Measurements from ENCODE around the gene OSMR.
"Not testable (repeated sequence)": the region's sequence is repeated elsewhere in the genome, so short reads cannot be mapped to it uniquely, and the experiment has no call there.

OSMR gene

DNA sequence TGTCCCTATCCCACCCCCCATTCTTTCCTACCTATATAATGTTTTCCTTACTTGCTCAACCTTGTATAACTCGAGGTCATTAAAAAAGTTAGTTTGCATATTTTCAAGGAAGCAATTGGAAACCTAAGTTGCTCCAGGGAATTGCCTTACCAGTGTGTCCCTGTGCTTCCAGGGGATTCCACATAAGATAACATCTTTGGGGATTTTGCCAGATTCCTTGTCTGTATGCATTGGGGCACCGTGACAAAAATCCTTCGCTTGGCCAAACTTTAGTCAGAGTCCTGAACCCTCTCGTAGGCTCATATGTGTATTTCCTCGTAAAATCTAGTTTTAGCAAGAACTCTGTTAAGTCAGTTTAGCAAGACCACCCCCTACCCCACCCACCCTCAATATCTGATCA is 14.7 kb upstream of the OSMR start:
- DNase-seq: no peak

DNA sequence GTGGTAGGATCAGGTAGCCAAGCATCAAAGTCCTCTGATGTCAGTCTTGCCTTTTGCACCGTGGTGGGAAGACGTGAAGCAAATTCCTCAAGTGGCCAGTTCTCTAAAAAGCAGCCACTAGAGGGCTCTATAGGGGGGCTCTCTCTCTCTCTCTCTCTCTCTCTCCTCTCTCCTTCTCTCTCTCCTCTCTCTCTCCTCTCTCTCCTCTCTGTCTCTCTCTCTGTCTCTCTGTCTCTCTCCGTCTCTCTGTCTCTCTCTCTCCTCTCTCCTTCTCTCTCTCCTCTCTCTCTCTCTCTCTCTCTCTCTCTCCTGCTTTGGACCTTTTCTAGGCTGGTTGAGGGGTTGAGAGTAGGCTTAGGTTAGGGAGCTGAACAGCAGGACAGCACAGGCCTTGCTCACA is 13.9 kb upstream of the OSMR start:
- DNase-seq: peak in 1 of 5 donors; percentile 32

DNA sequence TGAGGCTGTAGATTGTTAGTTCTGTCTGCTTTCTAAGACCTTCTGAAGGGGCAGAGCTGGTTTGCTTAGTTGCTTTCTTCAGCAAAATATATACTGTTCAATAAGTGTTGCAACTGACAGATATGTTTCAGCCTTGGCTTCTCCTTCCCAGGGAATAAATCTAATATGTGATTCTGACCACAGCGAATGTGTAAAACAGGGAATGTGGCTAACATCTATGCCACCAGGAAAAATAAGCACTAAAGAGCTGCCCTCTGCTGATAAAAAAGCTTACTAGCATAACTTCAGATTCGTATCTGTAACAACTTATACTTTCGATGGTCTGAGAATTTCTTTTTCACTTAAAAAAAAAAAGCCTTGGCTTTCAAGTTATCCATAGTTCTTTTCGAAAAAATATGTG is 13.0 kb upstream of the OSMR start:
- DNase-seq: no peak

DNA sequence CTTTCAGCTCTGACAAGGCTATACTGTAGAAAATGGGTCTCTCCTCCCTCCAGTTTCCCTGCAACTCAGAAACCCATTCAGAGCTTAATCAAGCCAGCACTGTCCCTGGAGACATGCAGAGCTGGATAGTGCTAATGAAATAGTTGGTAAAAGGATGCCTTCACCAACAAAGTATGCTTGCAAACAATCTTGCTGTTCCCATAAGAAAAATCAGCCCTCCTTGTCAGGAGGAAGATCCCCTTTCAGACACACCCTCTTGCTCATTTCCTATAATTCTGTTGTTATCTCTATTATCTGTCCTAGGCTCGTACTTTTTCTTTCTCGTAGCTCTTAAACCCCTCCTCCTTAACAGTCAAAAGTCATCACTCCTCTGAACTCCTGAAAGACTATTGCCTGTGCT is 9.9 kb upstream of the OSMR start:
- DNase-seq: no peak

DNA sequence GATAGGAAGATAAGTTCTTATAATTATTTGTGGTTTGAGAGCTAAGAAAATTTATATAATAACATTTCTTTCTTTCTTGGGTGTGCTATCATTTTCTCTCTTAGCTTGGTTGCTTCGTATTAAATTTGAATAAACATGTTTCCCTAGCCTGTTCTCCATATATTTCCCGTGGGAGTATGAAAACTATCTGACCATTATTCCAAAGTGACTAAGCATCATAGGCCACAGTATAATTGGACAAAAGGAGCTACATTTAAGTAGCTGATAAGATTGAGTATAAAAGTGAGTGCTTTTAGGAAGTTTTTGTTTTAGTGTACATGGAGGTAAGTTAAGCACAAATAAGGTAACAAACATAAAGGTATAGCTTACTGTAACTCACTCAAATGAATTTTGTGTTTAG is 8.4 kb upstream of the OSMR start:
- no peak for DNase-seq

DNA sequence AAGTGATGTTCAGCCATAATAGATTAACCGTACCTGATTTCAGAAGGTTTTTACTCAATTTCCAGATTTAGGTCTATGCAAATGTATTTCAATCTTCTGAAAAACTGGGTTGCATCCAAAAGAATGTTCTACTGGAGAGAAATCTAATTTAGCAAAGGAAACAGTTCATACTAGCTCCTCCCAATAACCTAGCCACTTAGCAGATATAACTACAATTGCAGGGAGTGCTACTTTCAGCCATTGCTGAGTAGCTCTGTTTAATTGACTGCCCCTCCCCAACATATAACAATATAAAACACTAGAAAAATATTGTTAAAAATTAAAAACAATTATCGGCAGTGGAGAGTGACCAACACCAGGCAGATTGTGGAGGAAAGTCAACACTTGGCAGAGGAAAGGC is 7.9 kb upstream of the OSMR start:
- DNase-seq: no peak

DNA sequence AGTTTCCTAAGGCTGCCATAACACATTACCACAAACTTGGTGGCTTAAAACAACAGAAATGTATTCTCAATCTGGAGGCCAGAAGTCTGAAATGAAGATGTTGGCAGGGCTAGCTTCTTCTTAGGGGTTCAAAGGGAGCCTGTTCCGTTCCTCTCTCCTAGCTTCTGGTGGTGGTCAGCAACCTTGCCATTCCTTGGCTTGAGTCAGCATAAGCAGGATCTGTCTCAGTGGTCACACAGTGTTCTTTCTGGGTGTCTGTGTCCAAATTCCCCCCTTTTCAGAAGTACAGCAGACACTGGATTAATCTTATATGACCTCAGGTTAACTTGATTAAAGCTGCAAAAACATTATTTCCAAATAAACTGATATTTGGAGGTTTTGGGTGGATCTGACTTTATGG is 2.1 kb upstream of the OSMR start:
- DNase-seq: no peak

DNA sequence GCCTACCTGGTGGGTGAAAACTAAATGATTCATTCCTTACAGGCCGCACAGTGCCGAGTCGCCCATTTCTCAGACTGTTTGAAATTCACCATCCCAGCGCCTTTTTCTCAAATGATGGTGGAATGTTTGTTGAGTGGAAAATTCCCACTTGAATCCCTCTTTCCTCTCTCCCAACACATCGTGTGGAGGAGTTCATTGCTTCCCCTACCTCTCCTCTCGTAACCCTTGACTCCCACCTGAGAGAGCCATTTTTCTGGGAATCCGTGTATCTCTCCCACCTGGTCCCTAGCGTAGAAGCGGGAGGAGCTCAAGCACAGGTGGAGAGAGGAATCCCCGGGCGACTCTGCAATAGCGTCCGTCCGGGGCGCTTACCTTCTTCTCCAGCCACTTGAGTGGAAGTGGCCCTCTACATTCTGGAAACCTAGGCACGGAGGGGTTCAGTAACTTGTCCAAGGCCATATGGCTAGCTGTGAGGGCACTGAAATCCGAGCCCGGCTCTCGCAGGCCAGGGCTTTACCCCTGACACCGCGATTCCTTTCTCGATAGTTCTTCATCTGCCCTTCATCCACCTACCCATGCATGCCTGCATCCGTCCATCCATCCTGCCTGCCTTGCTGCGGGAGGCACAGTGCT is 683 bp downstream of the OSMR start:
- no peak for DNase-seq

DNA sequence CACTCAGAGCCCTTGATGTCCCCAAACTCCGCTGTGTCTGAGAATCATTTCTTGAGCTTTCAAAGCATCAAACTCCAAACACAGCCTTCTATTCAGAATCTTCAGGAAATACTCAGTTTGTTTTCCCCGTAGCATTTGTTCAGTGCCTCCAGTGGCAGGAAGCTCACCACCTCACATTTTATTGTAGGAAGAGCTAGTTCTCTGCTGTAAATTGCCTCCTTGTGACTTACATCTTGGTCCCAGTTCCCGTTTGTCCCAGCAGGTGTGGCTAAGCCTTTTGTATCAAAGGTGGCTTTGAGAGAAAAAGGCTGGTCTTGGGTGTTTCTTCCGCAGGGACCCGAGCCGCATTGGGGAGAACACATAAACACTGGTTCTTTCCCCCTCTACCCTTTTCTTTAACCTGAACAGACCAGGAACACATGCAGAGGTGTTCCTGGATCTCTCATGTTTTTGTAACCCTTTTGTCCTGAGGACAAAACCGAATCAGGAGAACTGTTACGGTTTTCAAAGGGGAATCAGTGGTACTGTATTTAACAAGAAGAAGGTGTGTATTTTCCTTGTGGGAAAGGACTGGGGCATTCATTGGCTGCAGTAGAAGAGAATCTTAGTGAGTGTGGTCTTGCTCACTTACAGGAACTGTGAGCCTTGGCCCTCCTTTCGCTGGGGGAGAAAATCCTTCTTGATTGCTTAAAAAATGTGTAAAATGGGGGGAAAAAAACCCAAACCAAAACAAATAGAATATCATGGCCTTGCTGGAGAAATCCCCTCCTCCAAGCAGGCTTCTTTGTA is 1.9 kb downstream of the OSMR start:
- DNase-seq: no peak

DNA sequence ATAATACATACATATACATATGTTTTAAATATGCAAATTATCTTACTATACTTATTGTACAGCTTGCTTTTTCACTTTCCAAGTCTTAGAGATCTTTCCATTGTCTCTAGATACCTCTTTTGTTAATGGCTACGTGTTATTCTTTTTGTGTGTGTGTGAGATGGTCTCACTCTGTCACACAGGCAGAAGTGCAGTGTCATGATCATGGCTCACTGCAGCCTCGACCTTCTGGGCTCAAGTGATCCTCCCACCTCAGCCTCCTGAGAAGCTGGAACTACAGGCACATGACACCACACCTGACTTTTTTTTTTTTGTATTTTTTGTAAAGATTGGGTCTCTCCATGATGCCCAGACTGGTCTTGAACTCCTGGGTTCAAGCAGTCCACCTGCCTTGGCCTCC is 2.8 kb downstream of the OSMR start:
- no peak for DNase-seq

DNA sequence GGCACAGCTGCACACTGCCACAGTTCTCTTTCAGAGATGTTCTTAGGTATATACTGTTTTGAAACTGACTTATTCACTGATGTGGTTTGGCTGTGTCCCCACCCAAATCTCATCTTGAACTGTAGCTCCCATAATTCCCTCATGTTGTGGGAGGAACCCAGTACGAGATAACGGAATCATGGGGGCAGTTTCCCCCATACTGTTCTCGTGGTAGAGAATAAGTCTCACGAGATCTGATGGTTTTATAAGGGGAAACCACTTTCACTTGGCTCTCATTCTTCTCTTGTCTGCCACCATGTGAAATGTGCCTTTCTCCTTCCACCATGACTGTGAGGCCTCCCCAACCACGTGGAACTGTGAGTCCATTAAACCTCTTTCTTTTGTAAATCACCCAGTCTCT is 5.8 kb downstream of the OSMR start:
- DNase-seq: not testable (repeated sequence)

DNA sequence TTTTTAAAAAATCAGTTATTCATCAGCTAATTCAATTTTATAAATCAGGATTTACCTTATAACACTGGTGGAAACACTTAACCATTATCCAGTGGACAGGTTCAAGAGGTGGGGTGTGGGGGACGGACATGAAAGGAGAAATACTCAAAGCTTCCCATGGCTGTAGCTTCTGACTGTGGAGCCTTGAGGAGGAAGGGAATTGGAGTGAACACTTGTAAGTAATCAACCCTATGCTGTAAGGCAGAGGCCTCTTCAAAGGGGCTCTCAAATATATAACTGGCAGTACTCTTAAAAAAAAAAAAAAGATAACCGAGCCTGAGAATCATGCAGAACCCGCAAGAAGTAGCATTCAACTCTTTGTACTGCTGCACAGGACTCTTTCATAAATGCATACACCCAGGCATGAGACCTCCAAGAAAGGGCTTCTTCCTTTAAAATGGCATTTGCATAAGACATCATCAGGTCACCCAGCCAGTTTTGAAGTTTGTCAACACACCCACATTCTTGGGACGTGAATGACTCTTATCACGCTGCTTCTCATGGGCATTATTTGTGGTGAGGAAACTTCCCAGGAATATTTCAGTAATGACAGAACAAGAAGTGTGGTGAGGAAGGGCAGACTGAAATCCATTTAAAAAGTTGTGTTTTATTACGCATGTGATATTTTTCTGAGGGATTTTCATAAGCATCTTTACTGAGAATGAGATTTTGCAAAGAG is 8.1 kb downstream of the OSMR start:
- DNase-seq: no peak

DNA sequence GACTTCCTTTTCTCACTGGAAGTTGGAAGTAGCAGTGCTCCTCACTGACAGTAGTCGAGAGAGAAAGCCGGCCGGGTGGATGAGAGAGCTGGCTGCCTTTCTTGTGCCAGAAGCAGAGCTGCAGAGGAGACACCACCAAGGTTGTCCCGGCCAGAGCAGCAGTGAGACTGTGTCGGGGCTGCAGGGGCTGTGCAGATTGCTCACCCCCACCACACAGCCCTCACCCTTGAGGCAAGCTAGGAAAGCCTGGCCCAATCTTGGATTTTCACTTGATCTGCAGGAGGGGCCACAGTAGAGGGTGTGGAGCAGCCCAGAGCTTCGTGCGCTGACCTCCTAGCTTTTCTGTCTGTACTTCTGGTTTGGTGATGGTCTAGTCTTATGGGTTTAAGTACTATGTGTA is 9.1 kb downstream of the OSMR start:
- no peak for DNase-seq

DNA sequence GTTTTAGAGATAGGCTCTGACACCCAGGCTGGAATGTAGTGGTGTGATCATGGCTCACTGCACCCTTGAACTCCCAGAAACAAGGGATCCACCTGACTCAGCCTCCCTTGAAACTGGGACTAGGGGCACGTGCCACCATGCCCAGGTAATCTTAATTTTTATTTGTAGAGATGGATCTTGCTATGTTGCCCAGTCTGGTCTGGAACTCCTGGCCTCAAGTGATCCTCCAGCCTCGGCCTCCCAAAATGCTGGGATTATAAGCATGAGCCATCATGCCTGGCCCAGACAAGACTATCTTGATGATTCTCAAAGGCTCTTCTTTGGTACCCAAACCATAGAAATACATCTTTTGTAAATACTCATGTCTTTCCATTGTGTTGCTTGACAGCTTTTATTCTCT is 10.8 kb downstream of the OSMR start:
- no peak for DNase-seq

DNA sequence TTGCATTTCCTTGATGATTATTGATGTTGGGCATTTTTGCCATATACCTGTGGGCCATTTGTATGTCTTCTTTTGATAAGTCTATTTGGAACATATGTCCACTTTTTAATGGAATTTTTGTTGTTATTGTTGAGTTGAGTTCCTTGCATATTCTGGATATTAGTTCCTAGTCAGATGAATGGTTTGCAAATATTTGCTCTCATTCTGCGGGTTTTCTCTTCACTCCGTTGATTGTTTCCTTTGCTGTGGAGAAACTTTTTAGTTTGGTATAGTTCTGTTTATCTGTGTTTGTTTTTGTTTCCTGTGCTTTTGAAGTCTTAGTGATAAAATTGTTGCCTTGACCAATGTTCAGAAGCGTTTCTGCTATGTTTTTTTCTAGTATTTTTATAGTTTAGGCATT is 13.0 kb downstream of the OSMR start:
- DNase-seq: no peak

DNA sequence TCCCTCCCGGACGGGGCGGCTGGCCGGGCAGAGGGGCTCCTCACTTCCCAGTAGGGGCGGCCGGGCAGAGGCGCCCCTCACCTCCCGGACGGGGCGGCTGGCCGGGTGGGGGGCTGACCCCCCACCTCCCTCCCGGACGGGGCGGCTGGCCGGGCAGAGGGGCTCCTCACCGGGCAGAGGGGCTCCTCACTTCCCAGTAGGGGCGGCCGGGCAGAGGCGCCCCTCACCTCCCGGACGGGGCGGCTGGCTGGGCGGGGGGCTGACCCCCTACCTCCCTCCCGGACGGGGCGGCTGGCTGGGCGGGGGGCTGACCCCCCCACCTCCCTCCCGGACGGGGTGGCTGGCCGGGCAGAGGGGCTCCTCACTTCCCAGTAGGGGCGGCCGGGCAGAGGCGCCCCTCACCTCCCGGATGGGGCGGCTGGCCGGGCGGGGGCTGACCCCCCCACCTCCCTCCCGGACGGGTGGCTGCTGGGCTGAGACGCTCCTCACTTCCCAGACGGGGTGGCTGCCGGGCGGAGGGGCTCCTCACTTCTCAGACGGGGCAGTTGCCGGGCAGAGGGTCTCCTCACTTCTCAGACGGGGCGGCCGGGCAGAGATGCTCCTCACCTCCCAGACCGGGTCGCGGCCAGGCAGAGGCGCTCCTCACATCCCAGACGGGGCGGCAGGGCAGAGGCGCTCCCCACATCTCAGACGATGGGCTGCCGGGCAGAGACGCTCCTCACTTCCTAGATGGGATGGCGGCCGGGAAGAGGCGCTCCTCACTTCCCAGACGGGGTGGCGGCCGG is 16.4 kb downstream of the OSMR start:
- not testable (repeated sequence) for DNase-seq

DNA sequence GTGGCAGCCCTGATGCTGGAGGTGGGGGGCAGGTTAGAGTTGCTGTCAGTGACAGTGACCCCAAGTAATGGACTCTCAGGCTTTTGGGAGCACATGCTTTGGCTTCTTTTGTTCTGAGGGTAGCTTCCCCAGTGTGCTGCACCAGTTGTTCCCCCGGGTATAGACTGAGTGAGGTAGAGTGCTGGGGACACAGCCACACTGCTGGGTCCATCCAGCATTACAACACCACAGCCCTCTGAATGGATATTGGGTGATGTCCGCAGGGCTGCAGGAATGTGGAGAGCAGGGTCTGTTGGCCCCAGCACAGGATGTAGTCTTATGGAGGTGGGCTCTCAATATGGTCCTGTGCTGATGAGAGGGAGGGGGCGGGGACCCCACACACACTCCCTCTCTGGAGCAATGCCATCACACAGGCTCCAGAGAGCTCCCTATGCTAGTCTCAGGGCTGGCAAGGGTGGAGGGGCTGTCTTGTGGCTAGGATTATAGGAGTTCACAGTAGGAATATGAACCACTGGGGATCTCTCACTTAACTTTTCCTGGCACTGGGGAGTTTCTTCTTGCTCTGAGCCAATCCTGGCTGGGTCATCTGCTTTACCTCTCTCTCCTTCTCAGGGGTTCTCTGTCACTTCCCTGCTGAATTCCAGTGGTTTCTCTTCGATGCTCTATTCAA is 20.7 kb downstream of the OSMR start:
- DNase-seq: no peak

DNA sequence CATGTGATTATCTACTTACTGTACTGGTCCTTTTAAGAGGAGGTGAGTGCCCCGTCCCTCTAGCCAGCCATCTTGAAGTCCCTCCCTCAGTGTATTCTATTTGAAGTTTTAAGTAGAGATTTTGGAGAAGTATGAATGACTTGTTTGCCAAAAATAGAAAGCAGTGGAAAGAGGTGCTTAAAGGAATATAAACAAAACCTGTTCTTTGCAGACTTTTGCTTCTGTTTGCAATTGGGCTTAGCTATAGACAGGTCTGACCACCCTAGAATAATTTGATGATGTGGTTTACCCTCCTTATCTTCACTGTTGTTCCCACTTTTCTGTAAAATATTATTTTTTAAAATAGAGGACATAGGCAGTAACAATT is 21.2 kb downstream of the OSMR start:
- no peak for DNase-seq

DNA sequence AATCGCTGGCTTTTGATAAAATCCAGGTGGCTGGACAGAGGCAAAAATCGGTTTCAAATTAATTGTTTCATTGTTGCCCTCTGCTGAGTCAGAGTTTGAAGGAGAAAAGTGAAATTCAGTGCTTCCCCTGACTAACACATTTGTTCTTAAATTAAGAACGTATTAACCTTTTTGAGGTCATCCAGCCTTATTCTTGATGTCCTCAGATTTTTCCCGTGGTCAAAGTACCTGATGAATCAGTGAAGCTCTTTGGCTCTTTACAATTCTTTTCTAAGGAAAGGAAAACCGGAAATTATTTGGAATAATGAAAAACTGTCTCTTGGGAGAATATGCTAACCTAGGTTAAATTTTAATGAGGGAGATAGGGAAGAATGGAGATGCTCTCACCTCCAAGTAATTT is 21.6 kb downstream of the OSMR start:
- DNase-seq: no peak

DNA sequence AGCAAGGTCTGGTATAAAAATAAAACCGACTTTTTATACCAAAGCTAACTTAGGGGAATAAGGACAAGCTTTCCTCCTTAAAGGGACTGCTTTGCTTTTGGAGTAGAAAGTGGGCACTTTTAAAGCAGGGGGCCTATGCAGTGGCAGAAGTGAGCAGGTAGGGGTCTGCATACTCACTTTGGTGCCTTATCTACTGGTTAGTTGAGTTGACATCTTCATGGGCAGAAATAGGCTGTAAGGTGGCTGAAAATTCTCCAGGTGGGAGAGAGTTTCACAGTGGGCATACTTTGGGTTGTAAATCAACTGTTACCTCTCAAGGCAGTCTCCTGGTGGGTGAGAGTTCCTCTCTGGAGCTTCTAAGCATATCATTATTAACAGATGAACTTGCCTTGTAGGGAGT is 24.8 kb downstream of the OSMR start:
- DNase-seq: no peak

DNA sequence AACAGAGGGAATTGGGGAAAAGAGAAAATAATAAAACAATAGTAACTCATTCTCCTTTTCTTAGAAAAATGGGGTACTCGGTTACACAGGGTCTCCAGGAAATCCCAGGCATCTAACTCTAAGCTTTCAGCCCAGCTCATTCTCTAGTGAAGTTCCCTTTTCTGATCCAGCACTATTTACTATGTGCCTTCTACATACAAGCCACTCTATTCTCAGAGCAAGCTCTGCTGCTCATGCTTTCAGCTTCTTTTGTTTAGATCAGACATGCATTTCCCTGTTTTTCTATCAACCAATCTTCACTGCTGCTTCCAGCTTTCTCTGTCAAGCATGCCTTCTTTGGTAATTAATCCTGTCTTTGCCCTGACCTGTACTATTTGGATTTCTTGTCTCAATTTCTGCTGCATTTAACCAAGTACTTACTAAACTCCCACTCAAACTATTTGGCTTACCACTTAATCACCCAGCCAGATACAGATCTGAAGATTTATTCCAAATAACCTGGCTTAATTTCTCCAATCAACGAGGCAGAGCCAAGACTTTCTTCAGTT is 25.3 kb downstream of the OSMR start:
- DNase-seq: no peak

DNA sequence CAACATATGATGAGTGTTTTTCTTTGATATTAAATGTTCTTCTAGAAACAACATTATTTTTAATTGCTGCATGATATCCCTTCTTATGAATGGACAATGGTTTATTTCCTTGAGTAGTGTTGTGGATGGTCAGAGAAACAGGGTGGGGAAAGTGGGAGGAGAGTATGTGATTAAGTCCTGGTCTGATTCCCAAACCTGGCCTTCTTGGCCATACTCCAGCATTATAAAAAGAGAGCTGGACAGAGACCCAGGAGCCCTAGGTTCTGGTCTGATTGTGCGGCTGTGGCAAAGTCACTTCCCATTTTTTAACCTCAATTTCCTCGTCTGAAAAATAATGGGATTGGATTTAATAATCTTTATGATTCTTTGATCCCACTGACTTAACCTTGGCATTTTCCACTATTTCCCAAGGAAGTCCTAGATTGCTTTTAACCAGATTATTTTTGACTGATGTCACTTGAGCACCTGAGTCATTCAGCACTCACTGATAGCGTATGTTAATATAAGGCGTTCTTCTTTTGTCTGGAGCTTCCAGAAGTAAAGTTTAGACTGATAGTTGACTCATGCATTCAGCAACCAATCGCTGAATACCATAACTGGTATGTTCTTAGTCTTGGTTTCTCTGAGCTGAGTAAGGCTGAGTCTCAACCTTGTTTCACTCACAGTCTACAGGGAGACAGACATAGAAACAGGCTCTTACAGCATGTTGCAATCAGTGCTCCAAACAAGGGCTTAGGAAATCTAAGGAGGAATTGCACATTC is 26.2 kb downstream of the OSMR start:
- no peak for DNase-seq

Data from T-helper 1 cell (primary cell).